Measurements from ENCODE around the gene ANAPC5.
"Not testable (repeated sequence)": the region's sequence is repeated elsewhere in the genome, so short reads cannot be mapped to it uniquely, and the experiment has no call there.

ANAPC5 gene

GRCh38 chr12:121283841-121284240 is 68.4 kb downstream of the ANAPC5 start:
- DNase-seq = no peak

GRCh38 chr12:121283388-121283787 is 68.8 kb downstream of the ANAPC5 start:
- DNase-seq = no peak

- not testable (repeated sequence) for DNase-seq
Observed at GRCh38 chr12:121282910-121283309, 69.3 kb downstream of the ANAPC5 start.

- no peak for DNase-seq
Observed at GRCh38 chr12:121282072-121282742, 70.0 kb downstream of the ANAPC5 start.

- DNase-seq = not testable (repeated sequence)
Observed at GRCh38 chr12:121281116-121281515, 71.1 kb downstream of the ANAPC5 start.

GRCh38 chr12:121280531-121280930 is 71.7 kb downstream of the ANAPC5 start:
- not testable (repeated sequence) for DNase-seq

- DNase-seq = no peak
Observed at GRCh38 chr12:121279507-121279915, 72.7 kb downstream of the ANAPC5 start.

GRCh38 chr12:121279071-121279375 is 73.2 kb downstream of the ANAPC5 start:
- no peak for DNase-seq

- no peak for DNase-seq
Observed at GRCh38 chr12:121278169-121279070, 73.8 kb downstream of the ANAPC5 start.

GRCh38 chr12:121277374-121277759 is 74.8 kb downstream of the ANAPC5 start:
- DNase-seq = no peak

GRCh38 chr12:121274036-121274763 is 78.0 kb downstream of the ANAPC5 start:
- DNase-seq = no peak

GRCh38 chr12:121273364-121273896 is 78.8 kb downstream of the ANAPC5 start:
- no peak for DNase-seq

GRCh38 chr12:121267822-121268221 is 84.4 kb downstream of the ANAPC5 start:
- no peak for DNase-seq

GRCh38 chr12:121264951-121265515 is 87.2 kb downstream of the ANAPC5 start:
- DNase-seq = no peak

GRCh38 chr12:121264135-121264534 is 88.1 kb downstream of the ANAPC5 start:
- DNase-seq = no peak

GRCh38 chr12:121263206-121263935 is 88.8 kb downstream of the ANAPC5 start:
- no peak for DNase-seq

- DNase-seq = no peak
Observed at GRCh38 chr12:121261398-121261797, 90.8 kb downstream of the ANAPC5 start.

GRCh38 chr12:121260091-121260490 is 92.1 kb downstream of the ANAPC5 start:
- no peak for DNase-seq

GRCh38 chr12:121259074-121259473 is 93.1 kb downstream of the ANAPC5 start:
- DNase-seq = no peak

Data from effector CD4-positive, alpha-beta T cell (primary cell).